K562 (cell line): ENCODE data around the gene CACNA1I.

Experiments used
- EZH2 ChIP-seq: IDR thresholded peaks from 2 replicates; pipeline ENCODE4 v1.6.1; 2012; ENCODE audit warnings: low read depth, mild to moderate bottlenecking, inconsistent platforms, low read length, borderline replicate concordance
- ZNF445 ChIP-seq: fragments of 250-450 bp; sonication (Bioruptor Pico); IDR thresholded peaks from 2 replicates; pipeline ENCODE4 v1.4.0; 2020; ENCODE audit warnings: low read depth, mild to moderate bottlenecking, moderate library complexity

DNA sequence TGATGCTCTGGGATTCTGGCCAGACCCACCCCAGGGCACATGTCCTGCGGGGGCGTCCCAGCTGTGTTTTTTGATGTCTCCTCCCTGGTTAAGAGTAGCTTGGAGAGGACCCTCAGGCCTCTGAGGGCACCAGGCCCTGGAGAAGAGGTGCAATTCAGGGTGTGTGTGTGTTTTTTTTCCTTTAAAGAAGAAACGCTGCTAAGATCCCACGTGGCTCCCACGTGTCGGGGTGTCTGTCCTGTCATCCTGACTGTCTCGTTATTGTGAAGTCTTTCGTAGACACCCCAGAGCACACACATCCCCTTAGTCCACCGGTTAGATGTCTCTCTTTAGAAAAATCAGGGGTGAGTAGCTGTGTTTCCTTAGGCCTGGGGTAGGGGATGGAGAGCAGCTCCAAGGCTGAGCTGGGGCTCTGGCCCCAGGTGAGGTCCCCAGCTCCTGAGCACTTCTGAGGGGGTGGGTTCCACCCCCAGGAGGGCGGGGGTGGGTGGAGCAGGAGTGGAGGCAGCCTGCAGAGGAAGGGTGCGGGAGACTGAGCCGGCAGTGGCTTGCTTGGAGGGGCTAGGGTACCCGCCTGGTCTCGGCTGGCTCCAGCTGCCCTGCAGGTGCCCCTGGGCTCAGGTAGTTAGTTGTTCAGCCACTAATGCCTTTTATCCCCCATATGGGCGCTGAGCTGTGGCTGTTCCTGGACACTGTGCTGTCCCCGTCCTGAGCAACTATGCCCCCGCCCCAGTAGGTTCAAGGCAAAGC, 116.4 kb downstream of the CACNA1I start:
- TF ChIP-seq EZH2 (no peak), ZNF445 (CRISPR knock-in tag) (no peak)
